WTC11 (cell line): ENCODE results near the gene VWA3B. TPM values are rescaled to one million over a fixed set of nuclear protein-coding genes. Genes with fewer than 3 reads are reported as not detected.

Experiments used
- ATAC-seq: fragments of 200-7000 bp; cut with Tn5 transposase; 2 replicates; pipeline ENCODE4 v1.10.0; 2021; ENCODE audit warnings: mild to moderate bottlenecking, moderate library complexity
- CTCF ChIA-PET: fragments of 300-600 bp; sonication (Branson Sonifier 250); formaldehyde crosslinking; loops from one replicate; lab custom pipeline; 2021; ENCODE audit warnings: antibody characterized with exemption; lab: Charles Lee
- POLR2A ChIA-PET: fragments of 350-600 bp; sonication (Branson Sonifier 250); formaldehyde crosslinking; loops from one replicate; lab custom pipeline; 2021; ENCODE audit warnings: antibody characterized with exemption; lab: Charles Lee
- DNase-seq: peaks from one replicate; pipeline ENCODE4 v3.0.0; 2021; ENCODE audit warnings: low spot score
- H3K27ac Mint-ChIP-seq: 2 replicates; pipeline ENCODE4 v1.8.0; 2021; ENCODE audit warnings: mixed read lengths
- H3K27me3 Mint-ChIP-seq: 2 replicates; pipeline ENCODE4 v1.8.0; 2021; ENCODE audit warnings: low read depth, mild to moderate bottlenecking, moderate library complexity, mixed read lengths
- H3K36me3 Mint-ChIP-seq: 2 replicates; pipeline ENCODE4 v1.8.0; 2021; ENCODE audit warnings: mixed read lengths
- H3K4me1 Mint-ChIP-seq: 2 replicates; pipeline ENCODE4 v1.8.0; 2022; ENCODE audit warnings: mixed read lengths
- H3K4me3 Mint-ChIP-seq: 2 replicates; pipeline ENCODE4 v1.8.0; 2021; ENCODE audit warnings: mild to moderate bottlenecking, moderate library complexity, mixed read lengths
- H3K9me3 Mint-ChIP-seq: 2 replicates; pipeline ENCODE4 v1.8.0; 2021; ENCODE audit warnings: mixed read lengths
- ATF3 ChIP-seq: sonication (generic); formaldehyde crosslinking; conservative IDR thresholded peaks from 2 replicates; pipeline ENCODE4 v1.8.1; 2022; ENCODE audit warnings: mild to moderate bottlenecking, missing genetic modification reagents
- CREM ChIP-seq: sonication (generic); formaldehyde crosslinking; IDR thresholded peaks from 2 replicates; pipeline ENCODE4 v1.8.1; 2022; ENCODE audit warnings: mild to moderate bottlenecking, missing genetic modification reagents, moderate library complexity
- E2F1 ChIP-seq: sonication (generic); formaldehyde crosslinking; IDR thresholded peaks from 2 replicates; pipeline ENCODE4 v1.8.0; 2022; ENCODE audit warnings: mild to moderate bottlenecking, missing genetic modification reagents
- E2F5 ChIP-seq: sonication (generic); formaldehyde crosslinking; IDR thresholded peaks from 2 replicates; pipeline ENCODE4 v1.8.1; 2022; ENCODE audit warnings: mild to moderate bottlenecking, moderate library complexity, missing genetic modification reagents
- EMX1 ChIP-seq: fragments of 250-450 bp; sonication (Bioruptor Pico); IDR thresholded peaks from 2 replicates; pipeline ENCODE4 v1.8.0; 2021; ENCODE audit warnings: mild to moderate bottlenecking
- ETV6 ChIP-seq: sonication (generic); formaldehyde crosslinking; IDR thresholded peaks from 2 replicates; pipeline ENCODE4 v1.8.1; 2022; ENCODE audit warnings: mild to moderate bottlenecking, missing genetic modification reagents
- FOXP1 ChIP-seq: sonication (generic); formaldehyde crosslinking; IDR thresholded peaks from 2 replicates; pipeline ENCODE4 v1.8.0; 2022; ENCODE audit warnings: missing genetic modification reagents, mild to moderate bottlenecking, moderate library complexity, borderline replicate concordance
- GTF2I ChIP-seq: fragments of 250-450 bp; sonication (Bioruptor Pico); conservative IDR thresholded peaks from 2 replicates; pipeline ENCODE4 v1.4.0; 2021; ENCODE audit warnings: mild to moderate bottlenecking
- HMGA2 ChIP-seq: fragments of 250-450 bp; sonication (Bioruptor Pico); IDR thresholded peaks from 2 replicates; pipeline ENCODE4 v1.4.0; 2021; ENCODE audit warnings: mild to moderate bottlenecking, moderate library complexity
- IRF2 ChIP-seq: sonication (generic); formaldehyde crosslinking; IDR thresholded peaks from 2 replicates; pipeline ENCODE4 v1.8.0; 2022; ENCODE audit warnings: low read depth, missing genetic modification reagents, borderline replicate concordance
- JAZF1 ChIP-seq: fragments of 250-450 bp; sonication (Bioruptor Pico); IDR thresholded peaks from 2 replicates; pipeline ENCODE4 v1.9.0; 2021; ENCODE audit warnings: moderate library complexity, mild to moderate bottlenecking, inconsistent platforms
- NFATC4 ChIP-seq: fragments of 250-450 bp; sonication (Bioruptor Pico); IDR thresholded peaks from 2 replicates; pipeline ENCODE4 v1.9.0; 2021; ENCODE audit warnings: mild to moderate bottlenecking
- NFYB ChIP-seq: sonication (generic); formaldehyde crosslinking; conservative IDR thresholded peaks from 2 replicates; pipeline ENCODE4 v1.8.0; 2022; ENCODE audit warnings: low read depth, missing genetic modification reagents
- NR3C1 ChIP-seq: sonication (generic); formaldehyde crosslinking; conservative IDR thresholded peaks from 2 replicates; pipeline ENCODE4 v1.8.1; 2023; ENCODE audit warnings: low read depth, mild to moderate bottlenecking, missing genetic modification reagents
- RORB ChIP-seq: fragments of 250-450 bp; sonication (Bioruptor Pico); IDR thresholded peaks from 2 replicates; pipeline ENCODE4 v1.9.0; 2021; ENCODE audit warnings: mild to moderate bottlenecking
- SMAD4 ChIP-seq: sonication (generic); formaldehyde crosslinking; IDR thresholded peaks from 2 replicates; pipeline ENCODE4 v1.8.0; 2022; ENCODE audit warnings: mild to moderate bottlenecking, missing genetic modification reagents
- SP1 ChIP-seq: sonication (generic); formaldehyde crosslinking; conservative IDR thresholded peaks from 2 replicates; pipeline ENCODE4 v1.8.1; 2022; ENCODE audit warnings: missing genetic modification reagents
- ZNF396 ChIP-seq: fragments of 250-450 bp; sonication (Bioruptor Pico); IDR thresholded peaks from 2 replicates; pipeline ENCODE4 v1.8.0; 2021; ENCODE audit warnings: mild to moderate bottlenecking, moderate library complexity, borderline replicate concordance
- ZNF416 ChIP-seq: fragments of 250-450 bp; sonication (Bioruptor Pico); IDR thresholded peaks from 2 replicates; pipeline ENCODE4 v1.9.0; 2021; ENCODE audit warnings: mild to moderate bottlenecking, inconsistent platforms
- ZNF423 ChIP-seq: fragments of 250-450 bp; sonication (Bioruptor Pico); IDR thresholded peaks from 2 replicates; pipeline ENCODE4 v2.1.2; 2022; ENCODE audit warnings: mild to moderate bottlenecking, moderate library complexity
- total RNA-seq: library from RNA; stranded (reverse); gene quantifications from 3 replicates; pipeline ENCODE4 v1.2.3, GENCODE V29; 2021
- TF ChIP-seq, protein P1 (sequence below): fragments of 250-450 bp; sonication (Bioruptor Pico); conservative IDR thresholded peaks from 2 replicates; pipeline ENCODE4 v1.9.0; 2021; ENCODE audit warnings: mild to moderate bottlenecking
- TF ChIP-seq, protein P2 (sequence below): sonication (generic); formaldehyde crosslinking; IDR thresholded peaks from 2 replicates; pipeline ENCODE4 v1.8.1; 2023; ENCODE audit warnings: mild to moderate bottlenecking, missing genetic modification reagents, borderline replicate concordance
- TF ChIP-seq, protein P3 (sequence below): sonication (generic); formaldehyde crosslinking; IDR thresholded peaks from 2 replicates; pipeline ENCODE4 v1.8.0; 2022; ENCODE audit warnings: mild to moderate bottlenecking, missing genetic modification reagents

The VWA3B gene
- total RNA-seq, 1 experiment from 2014 or later, result not detected

- ATAC-seq (no peak), DNase-seq (no peak)
- H3K27me3 Mint-ChIP-seq, result no peaks in the 10 kb centered on the region
- no peak overlapping the region for H3K27ac Mint-ChIP-seq
- ChIA-PET POLR2A (no interaction called here), CTCF (interaction anchor here (3.4 kb wide), 1 partner anchor 32 kb away, joined by 13 read pairs; no protein-coding TSS in a partner anchor)
- no peaks in the 10 kb centered on the region for H3K36me3 Mint-ChIP-seq
- H3K4me1 Mint-ChIP-seq, result no peaks in the 10 kb centered on the region
- TF ChIP-seq NFATC4 (CRISPR knock-in tag) (no peak), CREM (CRISPR knock-in tag) (no peak), E2F5 (CRISPR knock-in tag) (no peak), ATF3 (CRISPR knock-in tag) (no peak), NR3C1 (CRISPR knock-in tag) (no peak), E2F1 (CRISPR knock-in tag) (no peak), GTF2I (CRISPR knock-in tag) (no peak), EMX1 (CRISPR knock-in tag) (no peak), JAZF1 (CRISPR knock-in tag) (no peak), ZNF416 (no peak)
- no peak overlapping the region for H3K4me3 Mint-ChIP-seq
- H3K9me3 Mint-ChIP-seq, result no peaks in the 10 kb centered on the region
These were observed 150.0 kb downstream of the VWA3B start for GRCh38 chr2:98236935-98237334.

DNA sequence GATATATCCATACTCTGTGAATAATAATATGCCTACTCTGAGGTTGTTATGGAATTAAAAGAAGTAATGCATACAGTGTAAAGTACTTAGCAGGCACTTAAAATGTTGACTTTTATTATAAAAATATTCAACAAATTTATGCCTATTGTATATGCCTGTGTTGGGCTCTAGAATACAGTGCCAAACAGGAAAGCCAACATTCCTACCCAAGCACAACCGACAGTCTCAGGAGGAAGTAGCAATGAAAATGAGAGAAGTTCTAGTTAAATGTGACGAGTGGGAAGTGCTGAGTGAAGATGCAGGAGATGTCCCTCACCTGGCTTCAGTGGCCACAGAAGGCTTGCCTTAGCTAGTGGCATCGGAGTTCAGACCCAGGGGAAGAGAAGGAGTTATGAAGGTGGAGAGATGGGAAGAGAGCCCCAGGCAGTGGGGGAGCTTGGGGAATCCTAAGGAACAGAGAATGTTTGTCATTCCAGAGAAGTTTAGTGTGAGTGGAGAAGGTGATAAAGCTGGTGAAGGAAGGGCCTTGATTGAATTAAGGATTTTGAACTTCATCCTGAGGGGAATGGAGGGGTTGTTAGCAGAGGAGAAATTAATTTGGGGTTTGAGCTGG, 153.9 kb downstream of the VWA3B start:
- DNase-seq (no peak), ATAC-seq (no peak; the same call in 1 of the 2 replicates)
- ChIA-PET CTCF (no interaction called here), POLR2A (no interaction called here)
- Mint-ChIP-seq H3K27me3 (no peaks in the 10 kb centered on the region), H3K27ac (no peak overlapping the region), H3K4me1 (no peaks in the 10 kb centered on the region), H3K9me3 (peaks cover 3% of the 10 kb centered on the region; the same call in 1 of the 2 replicates), H3K4me3 (no peak overlapping the region), H3K36me3 (no peaks in the 10 kb centered on the region)
- TF ChIP-seq RORB (CRISPR knock-in tag), result no peak
- no peak for TF ChIP-seq NFATC4 (CRISPR knock-in tag)
- TF ChIP-seq, protein P1, sequence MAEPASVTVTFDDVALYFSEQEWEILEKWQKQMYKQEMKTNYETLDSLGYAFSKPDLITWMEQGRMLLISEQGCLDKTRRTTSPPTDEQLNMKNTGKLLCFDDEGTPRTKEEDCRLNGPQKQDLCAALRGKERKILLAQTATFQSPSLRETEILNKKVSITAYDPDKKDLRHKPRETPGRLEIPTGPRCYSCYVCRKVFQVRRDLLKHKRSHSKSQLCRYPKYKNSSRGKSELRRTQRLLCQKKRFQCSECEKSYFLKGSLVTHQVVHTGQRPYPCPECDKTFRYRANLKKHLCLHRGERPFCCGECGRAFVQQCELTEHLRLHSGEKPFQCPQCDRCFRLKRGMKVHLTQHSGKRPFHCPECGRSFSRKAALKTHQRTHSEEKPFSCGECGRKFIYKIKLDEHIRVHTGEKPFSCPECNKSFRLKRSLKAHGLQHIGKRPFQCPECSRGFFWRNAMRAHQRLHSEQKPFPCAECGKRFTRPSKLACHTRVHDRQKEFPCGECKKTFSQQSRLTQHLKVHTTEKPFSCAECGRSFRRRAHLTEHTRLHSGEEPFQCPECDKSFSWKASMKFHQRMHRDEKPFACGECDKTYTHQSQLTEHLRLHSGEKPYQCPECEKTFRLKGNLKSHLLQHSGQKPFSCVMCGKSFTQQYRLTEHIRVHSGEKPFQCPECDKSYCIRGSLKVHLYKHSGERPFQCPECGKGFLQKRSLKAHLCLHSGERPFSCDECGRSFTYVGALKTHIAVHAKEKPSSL (CRISPR knock-in tag), result no peak
- no peak for TF ChIP-seq HMGA2 (CRISPR knock-in tag)
- no peak for TF ChIP-seq SP1 (CRISPR knock-in tag)
- TF ChIP-seq IRF2 (CRISPR knock-in tag), result no peak
- no peak for TF ChIP-seq FOXP1 (CRISPR knock-in tag)

DNA sequence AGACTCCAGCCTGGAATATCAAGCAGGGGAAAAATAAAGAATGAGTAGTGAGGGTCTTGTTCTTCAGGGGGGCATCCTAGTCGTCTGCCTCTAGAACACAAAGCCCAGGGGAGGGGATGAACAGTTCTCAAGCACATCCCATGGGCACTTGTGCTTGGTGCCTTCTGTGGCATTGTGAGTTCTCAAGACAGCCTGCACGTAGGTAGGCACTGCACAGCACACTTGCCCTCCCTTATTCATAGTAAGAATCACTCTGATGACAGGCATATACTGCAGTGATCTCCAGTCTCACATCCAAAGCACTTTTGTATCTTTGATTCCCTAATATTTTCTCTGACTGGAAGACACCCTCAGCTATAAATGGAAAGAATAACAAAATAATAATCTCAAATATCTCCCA, 154.6 kb downstream of the VWA3B start:
- no peak overlapping the region for H3K4me3 Mint-ChIP-seq
- H3K27ac Mint-ChIP-seq, result no peak overlapping the region
- H3K9me3 Mint-ChIP-seq, result peaks cover 3% of the 10 kb centered on the region; the same call in 1 of the 2 replicates
- DNase-seq, result no peak
- ChIA-PET CTCF (interaction anchor here (1.7 kb wide), 1 partner anchor 143 kb away, joined by 3 read pairs; no protein-coding TSS in a partner anchor), POLR2A (no interaction called here)
- H3K36me3 Mint-ChIP-seq, result no peaks in the 10 kb centered on the region
- H3K4me1 Mint-ChIP-seq, result no peaks in the 10 kb centered on the region
- H3K27me3 Mint-ChIP-seq, result no peaks in the 10 kb centered on the region
- no peak for ATAC-seq
- TF ChIP-seq, protein P2, sequence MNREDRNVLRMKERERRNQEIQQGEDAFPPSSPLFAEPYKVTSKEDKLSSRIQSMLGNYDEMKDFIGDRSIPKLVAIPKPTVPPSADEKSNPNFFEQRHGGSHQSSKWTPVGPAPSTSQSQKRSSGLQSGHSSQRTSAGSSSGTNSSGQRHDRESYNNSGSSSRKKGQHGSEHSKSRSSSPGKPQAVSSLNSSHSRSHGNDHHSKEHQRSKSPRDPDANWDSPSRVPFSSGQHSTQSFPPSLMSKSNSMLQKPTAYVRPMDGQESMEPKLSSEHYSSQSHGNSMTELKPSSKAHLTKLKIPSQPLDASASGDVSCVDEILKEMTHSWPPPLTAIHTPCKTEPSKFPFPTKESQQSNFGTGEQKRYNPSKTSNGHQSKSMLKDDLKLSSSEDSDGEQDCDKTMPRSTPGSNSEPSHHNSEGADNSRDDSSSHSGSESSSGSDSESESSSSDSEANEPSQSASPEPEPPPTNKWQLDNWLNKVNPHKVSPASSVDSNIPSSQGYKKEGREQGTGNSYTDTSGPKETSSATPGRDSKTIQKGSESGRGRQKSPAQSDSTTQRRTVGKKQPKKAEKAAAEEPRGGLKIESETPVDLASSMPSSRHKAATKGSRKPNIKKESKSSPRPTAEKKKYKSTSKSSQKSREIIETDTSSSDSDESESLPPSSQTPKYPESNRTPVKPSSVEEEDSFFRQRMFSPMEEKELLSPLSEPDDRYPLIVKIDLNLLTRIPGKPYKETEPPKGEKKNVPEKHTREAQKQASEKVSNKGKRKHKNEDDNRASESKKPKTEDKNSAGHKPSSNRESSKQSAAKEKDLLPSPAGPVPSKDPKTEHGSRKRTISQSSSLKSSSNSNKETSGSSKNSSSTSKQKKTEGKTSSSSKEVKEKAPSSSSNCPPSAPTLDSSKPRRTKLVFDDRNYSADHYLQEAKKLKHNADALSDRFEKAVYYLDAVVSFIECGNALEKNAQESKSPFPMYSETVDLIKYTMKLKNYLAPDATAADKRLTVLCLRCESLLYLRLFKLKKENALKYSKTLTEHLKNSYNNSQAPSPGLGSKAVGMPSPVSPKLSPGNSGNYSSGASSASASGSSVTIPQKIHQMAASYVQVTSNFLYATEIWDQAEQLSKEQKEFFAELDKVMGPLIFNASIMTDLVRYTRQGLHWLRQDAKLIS (CRISPR knock-in tag), result no peak
- TF ChIP-seq, protein P3, sequence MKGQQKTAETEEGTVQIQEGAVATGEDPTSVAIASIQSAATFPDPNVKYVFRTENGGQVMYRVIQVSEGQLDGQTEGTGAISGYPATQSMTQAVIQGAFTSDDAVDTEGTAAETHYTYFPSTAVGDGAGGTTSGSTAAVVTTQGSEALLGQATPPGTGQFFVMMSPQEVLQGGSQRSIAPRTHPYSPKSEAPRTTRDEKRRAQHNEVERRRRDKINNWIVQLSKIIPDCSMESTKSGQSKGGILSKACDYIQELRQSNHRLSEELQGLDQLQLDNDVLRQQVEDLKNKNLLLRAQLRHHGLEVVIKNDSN (CRISPR knock-in tag), result no peak
- TF ChIP-seq EMX1 (CRISPR knock-in tag) (no peak), NFYB (no peak), SMAD4 (CRISPR knock-in tag) (no peak), ETV6 (CRISPR knock-in tag) (no peak), ZNF396 (CRISPR knock-in tag) (no peak), ZNF423 (CRISPR knock-in tag) (no peak)
